Activated T-helper 1 cell treated with anti-CD3 and anti-CD28 coated beads, Interleukin-12 subunit alpha, Interleukin-12 subunit beta, Interleukin-2, Interleukin-4 antibody, amounts not matched to agents 30 ng/mL and 10 ng/mL and 1 ng/mL, durations not matched to agents 14 hours and 24 hours and 36 hours (primary cell): ENCODE measurements around the gene SPTB. TPM values are rescaled to one million over a fixed set of nuclear protein-coding genes. Genes with fewer than 3 reads are reported as not detected.

ENCODE experiments used
- DNase-seq: peaks from one replicate; pipeline ENCODE4 v3.0.0; 2021; ENCODE audit warnings: low spot score
- H3K27ac Mint-ChIP-seq: one replicate; pipeline ENCODE4 v1.8.0; 2021; ENCODE audit warnings: mild to moderate bottlenecking, mixed read lengths
- H3K27me3 Mint-ChIP-seq: one replicate; pipeline ENCODE4 v1.8.0; 2022; ENCODE audit warnings: mild to moderate bottlenecking, moderate library complexity, mixed read lengths; ENCODE audit not compliant: insufficient read depth
- H3K36me3 Mint-ChIP-seq: one replicate; pipeline ENCODE4 v1.8.0; 2021; ENCODE audit warnings: low read depth, mixed read lengths
- H3K4me1 Mint-ChIP-seq: one replicate; pipeline ENCODE4 v1.8.0; 2021; ENCODE audit warnings: low read depth, mixed read lengths
- H3K4me3 Mint-ChIP-seq: one replicate; pipeline ENCODE4 v1.8.0; 2021; ENCODE audit warnings: mild to moderate bottlenecking, moderate library complexity, mixed read lengths
- H3K9me3 Mint-ChIP-seq: one replicate; pipeline ENCODE4 v1.8.0; 2021; ENCODE audit warnings: mixed read lengths
- intact Hi-C: fragments of 100-400 bp; cut with micrococcal nuclease; formaldehyde crosslinking; loops from one replicate; pipeline ENCODE4 v1.15.1; 2024
- total RNA-seq: library from RNA; stranded (reverse); gene quantifications from 2 replicates; pipeline ENCODE4 v1.2.3, GENCODE V29; 2022

Gene SPTB
- total RNA-seq, 1 donor from 2014 or later, result not detected

GRCh38 chr14:64860039-64860438 lies 19.7 kb downstream of the SPTB start:
- no peaks in the 10 kb centered on the region for H3K36me3 Mint-ChIP-seq
- H3K9me3 Mint-ChIP-seq, result no peaks in the 10 kb centered on the region
- no peak for DNase-seq
- H3K4me3 Mint-ChIP-seq, result no peak overlapping the region
- H3K4me1 Mint-ChIP-seq, result no peaks in the 10 kb centered on the region
- H3K27me3 Mint-ChIP-seq, result peaks cover 31% of the 10 kb centered on the region
- H3K27ac Mint-ChIP-seq, result no peak overlapping the region
- intact Hi-C loops, result no loop called here

- no peaks in the 10 kb centered on the region for H3K4me1 Mint-ChIP-seq
- peaks cover 23% of the 10 kb centered on the region for H3K27me3 Mint-ChIP-seq
- no peak for DNase-seq
- H3K36me3 Mint-ChIP-seq, result no peaks in the 10 kb centered on the region
- no peak overlapping the region for H3K4me3 Mint-ChIP-seq
- intact Hi-C loops, result no loop called here
- H3K27ac Mint-ChIP-seq, result no peak overlapping the region
- no peaks in the 10 kb centered on the region for H3K9me3 Mint-ChIP-seq
Observed at GRCh38 chr14:64857979-64858744, 21.5 kb downstream of the SPTB start.

- intact Hi-C loops, result no loop called here
- Mint-ChIP-seq H3K27me3 (peaks cover 22% of the 10 kb centered on the region), H3K4me1 (no peaks in the 10 kb centered on the region), H3K9me3 (no peaks in the 10 kb centered on the region), H3K4me3 (no peak overlapping the region), H3K36me3 (no peaks in the 10 kb centered on the region), H3K27ac (no peak overlapping the region)
- DNase-seq, result no peak
Observed at GRCh38 chr14:64856529-64857445, 22.9 kb downstream of the SPTB start.

GRCh38 chr14:64855721-64856528 lies 23.8 kb downstream of the SPTB start:
- Mint-ChIP-seq H3K27ac (no peak overlapping the region), H3K4me1 (no peaks in the 10 kb centered on the region), H3K27me3 (peaks cover 21% of the 10 kb centered on the region), H3K4me3 (no peak overlapping the region), H3K36me3 (no peaks in the 10 kb centered on the region), H3K9me3 (no peaks in the 10 kb centered on the region)
- DNase-seq, result no peak
- intact Hi-C loops, result no loop called here

- peaks cover 23% of the 10 kb centered on the region for H3K27me3 Mint-ChIP-seq
Observed at GRCh38 chr14:64850369-64851137, 29.2 kb downstream of the SPTB start.

GRCh38 chr14:64849940-64850339 lies 29.8 kb downstream of the SPTB start:
- no peaks in the 10 kb centered on the region for H3K36me3 Mint-ChIP-seq
- H3K4me1 Mint-ChIP-seq, result peaks cover 9% of the 10 kb centered on the region
- DNase-seq, result no peak
- intact Hi-C loops, result no loop called here
- H3K27me3 Mint-ChIP-seq, result peaks cover 27% of the 10 kb centered on the region
- no peak overlapping the region for H3K4me3 Mint-ChIP-seq
- H3K27ac Mint-ChIP-seq, result no peak overlapping the region
- H3K9me3 Mint-ChIP-seq, result no peaks in the 10 kb centered on the region

More at GRCh38 chr14:64850369-64851137, 29.2 kb downstream of the SPTB start:
- peaks cover 9% of the 10 kb centered on the region for H3K4me1 Mint-ChIP-seq
- intact Hi-C loops, result no loop called here
- H3K9me3 Mint-ChIP-seq, result no peaks in the 10 kb centered on the region
- no peak overlapping the region for H3K4me3 Mint-ChIP-seq
- no peak for DNase-seq
- H3K27ac Mint-ChIP-seq, result no peak overlapping the region
- H3K36me3 Mint-ChIP-seq, result no peaks in the 10 kb centered on the region

- no peaks in the 10 kb centered on the region for H3K9me3 Mint-ChIP-seq
Observed at GRCh38 chr14:64848239-64848638, 31.5 kb downstream of the SPTB start.

GRCh38 chr14:64846319-64846718 lies 33.4 kb downstream of the SPTB start:
- H3K9me3 Mint-ChIP-seq, result no peaks in the 10 kb centered on the region
- no peak for DNase-seq
- H3K4me1 Mint-ChIP-seq, result peaks cover 9% of the 10 kb centered on the region
- peaks cover 42% of the 10 kb centered on the region for H3K27me3 Mint-ChIP-seq
- H3K4me3 Mint-ChIP-seq, result no peak overlapping the region
- no peak overlapping the region for H3K27ac Mint-ChIP-seq
- intact Hi-C loops, result no loop called here
- H3K36me3 Mint-ChIP-seq, result no peaks in the 10 kb centered on the region

More at GRCh38 chr14:64848239-64848638, 31.5 kb downstream of the SPTB start:
- peaks cover 9% of the 10 kb centered on the region for H3K4me1 Mint-ChIP-seq
- intact Hi-C loops, result no loop called here
- no peaks in the 10 kb centered on the region for H3K36me3 Mint-ChIP-seq
- DNase-seq, result no peak
- peaks cover 38% of the 10 kb centered on the region for H3K27me3 Mint-ChIP-seq
- H3K4me3 Mint-ChIP-seq, result no peak overlapping the region
- no peak overlapping the region for H3K27ac Mint-ChIP-seq

GRCh38 chr14:64845878-64846277 lies 33.8 kb downstream of the SPTB start:
- intact Hi-C loops, result no loop called here
- DNase-seq, result no peak
- Mint-ChIP-seq H3K27ac (no peak overlapping the region), H3K36me3 (no peaks in the 10 kb centered on the region), H3K4me1 (peaks cover 9% of the 10 kb centered on the region), H3K4me3 (no peak overlapping the region), H3K9me3 (no peaks in the 10 kb centered on the region), H3K27me3 (peaks cover 46% of the 10 kb centered on the region)

GRCh38 chr14:64844969-64845536 lies 34.7 kb downstream of the SPTB start:
- intact Hi-C loops, result no loop called here
- DNase-seq, result no peak
- peaks cover 9% of the 10 kb centered on the region for H3K4me1 Mint-ChIP-seq
- H3K4me3 Mint-ChIP-seq, result no peak overlapping the region
- no peaks in the 10 kb centered on the region for H3K36me3 Mint-ChIP-seq
- H3K27ac Mint-ChIP-seq, result no peak overlapping the region
- H3K9me3 Mint-ChIP-seq, result no peaks in the 10 kb centered on the region
- H3K27me3 Mint-ChIP-seq, result peaks cover 45% of the 10 kb centered on the region

GRCh38 chr14:64844272-64844671 lies 35.4 kb downstream of the SPTB start:
- Mint-ChIP-seq H3K36me3 (no peaks in the 10 kb centered on the region), H3K9me3 (no peaks in the 10 kb centered on the region), H3K27me3 (peaks cover 45% of the 10 kb centered on the region), H3K27ac (no peak overlapping the region), H3K4me1 (peaks cover 9% of the 10 kb centered on the region), H3K4me3 (no peak overlapping the region)
- no peak for DNase-seq
- intact Hi-C loops, result no loop called here

GRCh38 chr14:64843548-64843947 lies 36.2 kb downstream of the SPTB start:
- intact Hi-C loops, result no loop called here
- H3K36me3 Mint-ChIP-seq, result no peaks in the 10 kb centered on the region
- no peak overlapping the region for H3K4me3 Mint-ChIP-seq
- H3K9me3 Mint-ChIP-seq, result no peaks in the 10 kb centered on the region
- no peak for DNase-seq
- H3K27ac Mint-ChIP-seq, result no peak overlapping the region
- H3K4me1 Mint-ChIP-seq, result peaks cover 9% of the 10 kb centered on the region
- H3K27me3 Mint-ChIP-seq, result peaks cover 47% of the 10 kb centered on the region
